GM03348 (cell line): ENCODE results near the gene SOX13.

Experiments
- DNase-seq: peaks from one replicate; pipeline ENCODE4 v3.0.0; 2012; ENCODE audit warnings: low spot score

The SOX13 gene

DNA sequence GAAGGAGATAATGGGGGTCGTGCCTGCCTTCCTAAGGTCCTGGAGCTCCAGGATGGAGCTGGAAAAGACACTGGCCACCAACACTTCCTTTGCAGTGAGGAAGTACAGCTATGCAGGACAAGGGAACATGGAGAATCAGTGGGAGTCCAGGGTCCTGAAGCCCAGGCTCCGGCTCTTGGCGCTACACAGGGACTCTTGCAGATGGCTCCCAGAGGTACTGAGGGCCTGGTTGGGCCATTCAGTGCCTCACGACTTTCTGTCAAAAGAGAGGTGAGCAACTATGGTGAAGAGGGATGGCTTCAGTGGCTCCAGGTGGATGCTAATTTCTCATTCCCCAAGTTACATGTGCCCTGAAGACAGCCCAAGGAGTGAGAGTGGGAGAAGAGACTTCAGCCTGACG lies 80.8 kb downstream of the SOX13 start:
- no peak for DNase-seq

DNA sequence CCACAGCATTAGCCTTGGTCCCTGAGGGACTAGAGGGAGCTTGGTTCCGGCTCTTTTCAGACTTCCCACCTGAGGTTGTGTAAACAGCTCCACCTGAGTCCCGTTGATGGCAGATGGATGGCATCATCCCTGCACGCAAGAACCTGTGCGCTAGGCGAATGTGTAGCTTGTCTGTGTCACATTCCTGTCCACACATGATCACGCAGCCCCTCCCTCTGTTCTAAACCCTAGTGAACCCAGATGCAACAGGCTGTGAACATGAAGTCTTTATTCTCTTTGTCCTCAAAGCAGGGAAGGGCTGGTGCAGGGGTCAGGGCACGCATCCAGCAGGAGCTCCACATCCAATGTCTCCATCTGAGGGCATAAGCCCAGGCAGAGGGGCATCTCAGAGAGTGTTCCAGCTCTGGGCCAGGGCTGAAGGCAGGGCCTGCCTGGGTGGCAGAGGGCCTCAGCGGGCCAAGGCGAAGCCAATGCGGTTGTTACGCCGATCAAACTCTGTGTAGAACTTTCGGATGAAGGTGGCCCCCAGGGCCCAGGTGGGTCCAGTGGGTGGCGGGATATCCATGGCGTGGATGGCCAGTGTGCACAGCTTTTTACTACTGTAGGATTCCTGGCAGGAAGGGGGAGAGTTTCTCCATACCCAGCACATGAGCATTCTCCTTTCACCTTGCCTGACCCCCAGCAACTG lies 81.8 kb downstream of the SOX13 start:
- no peak for DNase-seq

DNA sequence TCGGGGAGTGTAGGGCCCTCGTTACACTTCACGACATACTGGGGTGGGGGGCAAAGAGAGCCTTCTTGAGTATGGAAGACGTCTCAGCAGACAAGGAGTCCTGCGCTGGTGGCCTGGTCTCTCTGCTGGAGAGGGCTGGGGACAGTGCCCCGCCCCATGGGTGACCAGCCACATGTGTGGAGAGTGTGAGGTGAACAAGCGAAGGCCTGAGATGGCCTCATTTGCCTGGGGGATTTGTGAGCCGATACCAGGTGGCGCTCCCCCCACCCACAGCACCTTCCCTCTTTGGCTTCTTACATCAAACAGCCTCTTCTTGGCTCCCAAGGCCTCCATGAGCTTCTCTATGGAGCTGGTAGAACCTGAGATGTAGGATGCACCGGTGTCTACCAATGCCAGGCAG lies 83.0 kb downstream of the SOX13 start:
- DNase-seq: no peak

DNA sequence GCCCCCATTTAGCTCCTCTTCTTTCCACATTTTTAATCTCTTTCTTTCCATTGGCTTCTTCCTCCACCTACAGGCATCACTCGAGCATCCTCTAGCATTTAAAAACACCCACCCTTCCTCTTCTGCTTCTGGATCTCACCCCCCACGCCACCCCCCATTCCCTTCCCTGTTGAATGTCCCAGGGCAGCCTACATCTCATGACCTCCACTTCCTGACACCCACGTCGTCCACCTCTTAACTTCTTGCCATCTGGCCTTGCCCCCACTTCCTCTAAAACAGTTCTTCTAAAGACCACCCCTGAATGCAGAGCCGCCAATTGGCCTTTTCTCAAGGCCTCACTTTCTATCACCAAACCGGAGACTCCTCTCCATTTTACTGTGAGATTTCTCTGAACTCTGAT lies 85.0 kb downstream of the SOX13 start:
- DNase-seq: no peak

DNA sequence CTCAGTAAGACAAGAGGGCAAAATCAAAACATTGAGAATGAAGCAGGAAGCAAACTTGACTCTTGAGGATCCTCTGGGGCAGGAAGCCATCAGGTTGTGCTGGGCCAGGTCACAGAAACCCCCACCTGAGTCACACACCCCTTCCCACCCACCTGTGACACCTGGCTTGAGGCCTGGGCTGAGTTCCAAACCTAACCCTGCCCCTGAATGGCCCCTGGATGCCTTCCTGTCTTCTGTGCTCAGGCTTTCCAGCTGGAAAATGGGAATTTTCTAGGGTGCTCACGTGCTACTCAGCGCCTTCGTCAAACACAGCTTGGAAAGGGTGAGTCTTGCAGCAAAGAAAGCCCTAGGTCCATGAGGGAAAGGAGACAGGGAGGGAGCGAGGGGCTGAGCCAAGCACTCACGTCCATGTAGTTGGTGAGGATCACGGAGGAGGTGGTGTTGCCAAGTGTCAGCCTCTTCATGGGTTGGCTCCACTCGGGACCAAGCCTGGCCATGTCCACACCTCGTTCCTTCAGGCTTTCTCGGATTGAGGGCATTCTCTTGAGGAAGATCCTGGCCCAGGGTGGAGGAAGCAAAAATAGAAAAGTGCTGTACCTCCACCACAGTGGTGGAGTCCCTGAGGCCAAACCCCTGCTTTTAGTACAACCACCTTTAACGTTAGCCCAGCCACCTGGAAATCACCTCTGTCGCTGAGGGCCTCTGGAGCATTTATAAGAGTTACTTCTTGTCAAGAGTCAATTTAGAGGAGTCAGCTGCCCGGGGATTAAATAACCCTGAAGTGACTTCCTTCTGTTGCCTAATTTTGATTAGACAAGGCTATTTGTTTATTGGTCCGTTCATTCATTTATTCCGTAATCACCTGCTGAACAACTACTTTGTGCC lies 88.9 kb downstream of the SOX13 start:
- DNase-seq: no peak

DNA sequence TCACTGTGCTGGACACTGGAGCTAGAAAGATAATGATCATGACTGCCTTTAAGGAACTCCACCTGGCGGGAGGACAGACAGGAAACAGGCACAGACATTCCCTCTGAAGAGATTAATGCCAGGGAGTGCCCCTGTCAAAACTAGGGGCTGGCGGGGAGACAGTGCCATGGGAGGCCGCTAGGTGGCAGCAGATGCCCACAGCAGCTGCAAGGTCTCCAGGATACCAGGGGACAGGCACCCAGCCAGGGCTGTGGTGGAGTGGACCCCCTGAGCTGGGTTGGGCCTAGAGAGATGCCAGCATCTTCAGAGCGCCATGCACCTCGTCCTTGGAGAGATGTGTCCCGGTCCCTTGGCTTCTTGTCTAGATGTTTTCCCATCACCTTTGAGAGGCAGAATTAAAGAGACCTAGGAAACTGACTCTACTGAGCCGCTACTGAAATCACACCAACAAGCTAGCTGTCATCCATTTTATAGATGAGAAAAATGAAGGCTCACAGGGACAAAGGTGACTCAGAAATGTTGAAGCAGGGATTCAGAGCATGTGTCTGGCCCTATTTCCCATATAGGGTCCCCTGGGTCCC lies 89.7 kb downstream of the SOX13 start:
- DNase-seq: peak; percentile 92

DNA sequence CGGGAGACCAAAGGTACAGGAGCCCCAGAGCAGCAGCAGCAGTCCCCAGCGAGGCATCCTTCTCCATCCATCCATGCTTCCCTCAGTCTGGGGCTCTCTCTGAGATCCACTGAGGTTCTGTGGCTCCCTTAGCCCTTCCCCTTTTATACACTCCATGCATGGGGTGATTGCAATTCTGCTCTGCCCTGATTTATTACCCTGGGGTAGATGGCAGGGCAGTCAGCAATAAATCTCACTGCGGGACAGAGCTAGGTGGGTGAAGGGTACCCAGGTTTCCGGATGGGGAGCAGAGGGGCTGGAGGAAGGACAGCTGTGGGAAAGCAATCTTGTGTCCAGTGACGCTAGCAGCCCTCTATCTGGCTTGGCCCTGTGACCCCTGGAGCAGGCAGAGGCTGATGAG lies 93.3 kb downstream of the SOX13 start, which contains the start of gene REN:
REN (minus strand) TSS at position 119 of the 400 bp plus-strand sequence; CDS start at position 75, 44 bp downstream.
- no peak for DNase-seq

DNA sequence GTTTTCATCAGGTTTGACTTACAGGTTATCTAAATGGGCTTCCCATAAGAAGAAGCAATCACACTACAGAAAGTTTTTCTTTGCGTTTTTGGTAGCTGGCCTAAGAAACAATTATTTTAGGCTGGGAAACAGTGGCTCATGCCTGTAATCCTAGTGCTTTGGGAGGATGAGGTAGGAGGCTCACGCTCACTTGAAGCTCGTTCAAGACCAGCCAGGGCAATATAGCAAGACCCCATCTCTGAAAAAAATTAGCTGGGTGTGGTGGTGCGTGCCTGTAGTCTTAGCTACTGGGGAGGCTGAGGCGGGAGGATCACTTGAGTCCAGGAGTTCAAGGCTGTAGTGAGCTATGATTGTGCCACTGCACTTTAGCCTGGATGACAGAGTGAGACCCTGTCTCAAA lies 94.8 kb downstream of the SOX13 start:
- DNase-seq: no peak

DNA sequence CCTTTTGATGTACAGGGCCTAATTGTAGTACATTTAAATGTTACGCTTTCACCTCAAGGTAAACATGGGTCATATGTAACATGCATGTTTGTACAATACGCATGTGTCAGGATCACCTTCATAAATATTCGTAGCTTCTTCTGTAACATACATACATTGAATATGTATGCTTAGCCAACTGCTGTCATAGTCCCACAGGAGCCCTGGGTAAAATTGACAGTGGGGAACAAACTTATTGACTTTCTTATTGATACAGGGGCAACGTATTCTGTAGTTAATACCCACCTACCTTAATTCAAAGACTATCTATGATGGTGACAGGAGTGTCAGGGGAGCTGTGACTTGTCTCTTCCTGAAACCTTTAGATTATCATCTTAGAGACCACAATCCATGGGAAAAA lies 96.9 kb downstream of the SOX13 start:
- no peak for DNase-seq

DNA sequence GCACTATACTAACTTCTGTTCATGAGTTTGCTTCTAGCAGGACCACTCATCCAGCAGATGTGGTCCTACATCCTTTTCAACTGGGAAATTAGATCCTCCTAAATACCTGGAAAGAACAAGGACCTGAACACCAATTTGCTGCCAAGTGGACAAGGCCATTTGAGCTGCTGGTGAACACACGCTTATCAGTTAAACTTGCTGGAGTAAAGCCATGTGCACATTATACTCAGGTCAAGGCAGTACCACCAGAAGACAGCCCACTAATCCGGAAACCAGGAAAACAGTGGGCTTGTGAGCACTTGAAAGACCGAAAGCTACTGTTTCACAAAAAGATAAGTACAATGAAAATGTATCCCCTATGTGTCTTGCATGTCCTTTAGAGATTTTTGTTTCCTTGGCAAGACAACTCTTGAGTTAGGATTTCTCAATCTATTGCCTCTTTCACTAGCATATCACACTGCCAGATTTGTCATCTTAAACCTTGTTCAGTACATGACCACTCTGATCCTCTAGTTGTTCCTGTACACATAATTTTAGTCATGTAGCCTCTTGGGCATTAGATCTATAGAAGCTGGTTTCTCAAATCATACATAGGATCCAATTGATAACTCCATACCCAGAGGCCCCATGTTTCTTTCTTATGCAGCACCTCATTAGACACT lies 97.7 kb downstream of the SOX13 start:
- DNase-seq: no peak

DNA sequence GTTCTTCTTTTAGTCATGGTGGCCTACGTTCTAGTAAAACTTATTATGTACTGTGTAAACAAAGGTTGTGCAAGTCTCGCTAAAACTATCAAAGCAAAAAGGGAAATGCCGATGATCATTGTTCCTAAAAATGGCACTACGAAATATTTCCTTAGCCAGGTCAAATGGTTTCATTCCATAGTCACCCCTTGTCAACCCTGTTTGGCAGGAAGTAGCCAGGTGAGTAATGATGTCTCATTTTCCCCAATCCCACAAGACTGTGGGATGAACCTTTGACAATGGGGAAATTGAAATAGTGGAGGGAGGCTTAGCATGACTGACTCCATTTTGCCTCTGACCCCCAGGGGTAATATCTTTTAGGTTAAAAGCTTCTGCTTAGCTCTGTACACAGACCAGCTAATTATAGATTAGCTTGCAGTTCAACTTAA lies 98.8 kb downstream of the SOX13 start:
- no peak for DNase-seq

DNA sequence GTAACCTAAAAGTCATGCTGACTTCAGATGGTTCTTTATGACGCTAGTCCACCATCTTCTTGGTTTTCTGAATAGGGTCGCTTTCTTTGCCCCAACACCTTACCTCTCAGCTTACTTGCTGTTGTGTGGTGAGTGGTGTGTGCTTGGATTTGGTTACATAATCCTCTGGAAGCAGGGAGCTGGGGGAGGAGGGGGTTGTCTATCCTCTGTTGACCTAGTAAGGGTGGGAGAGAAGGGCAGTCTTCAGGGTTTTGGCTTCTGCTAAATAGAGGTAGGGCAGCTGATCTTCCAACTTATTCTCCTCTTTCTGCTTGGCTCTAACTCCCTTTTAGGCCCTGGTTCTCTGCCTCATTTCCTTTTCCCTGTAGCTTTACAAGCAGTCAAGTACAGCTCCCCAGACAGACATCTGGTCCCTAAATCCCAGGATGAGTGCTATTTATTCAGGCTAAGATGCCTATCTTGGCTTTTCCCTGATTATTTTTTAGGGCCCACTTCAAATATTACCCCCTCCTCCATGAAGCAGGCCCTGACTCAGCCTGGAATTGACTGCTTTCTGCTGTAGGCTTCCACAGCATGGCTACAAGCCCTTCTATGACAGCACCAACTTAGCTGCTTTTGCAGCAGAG lies 99.6 kb downstream of the SOX13 start:
- no peak for DNase-seq

DNA sequence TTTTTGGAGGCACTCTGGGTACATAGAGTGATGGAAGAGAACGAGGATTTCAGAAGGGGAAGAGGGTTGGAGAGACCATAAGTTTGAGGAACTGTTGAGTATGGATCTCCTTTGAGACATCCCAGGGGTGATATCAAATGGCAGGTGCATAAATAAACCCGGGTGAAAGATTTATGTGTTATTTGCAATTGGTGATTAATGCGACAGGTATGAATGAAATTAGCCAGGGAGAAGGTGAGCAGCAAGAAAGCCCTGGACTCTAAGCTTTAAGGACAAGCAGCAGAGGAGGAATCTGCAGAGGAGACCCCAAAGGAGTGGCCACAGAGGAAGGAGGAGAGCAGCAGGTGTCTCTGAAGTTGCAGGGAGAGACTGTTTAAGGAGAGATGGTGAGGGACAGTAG lies 102.0 kb downstream of the SOX13 start:
- DNase-seq: no peak

DNA sequence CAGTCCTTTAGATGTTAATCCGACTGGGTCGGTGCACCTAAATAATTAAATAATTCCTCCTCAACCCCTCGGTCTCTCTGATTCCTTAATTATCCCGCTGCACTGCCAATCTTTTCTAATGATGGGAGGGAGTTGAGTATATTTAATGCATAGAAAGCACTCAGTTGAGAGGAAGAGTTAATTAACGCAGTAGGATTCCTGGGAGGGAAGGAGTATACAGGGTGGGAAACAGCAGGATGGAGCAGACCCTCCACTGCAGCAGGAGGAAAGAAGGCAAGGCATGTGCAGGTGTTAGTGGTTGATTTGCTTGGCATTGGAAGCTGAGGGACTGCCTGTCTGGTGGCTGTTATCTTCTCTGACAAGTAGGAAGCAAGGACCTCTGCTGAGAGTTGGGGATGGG lies 103.1 kb downstream of the SOX13 start:
- no peak for DNase-seq

DNA sequence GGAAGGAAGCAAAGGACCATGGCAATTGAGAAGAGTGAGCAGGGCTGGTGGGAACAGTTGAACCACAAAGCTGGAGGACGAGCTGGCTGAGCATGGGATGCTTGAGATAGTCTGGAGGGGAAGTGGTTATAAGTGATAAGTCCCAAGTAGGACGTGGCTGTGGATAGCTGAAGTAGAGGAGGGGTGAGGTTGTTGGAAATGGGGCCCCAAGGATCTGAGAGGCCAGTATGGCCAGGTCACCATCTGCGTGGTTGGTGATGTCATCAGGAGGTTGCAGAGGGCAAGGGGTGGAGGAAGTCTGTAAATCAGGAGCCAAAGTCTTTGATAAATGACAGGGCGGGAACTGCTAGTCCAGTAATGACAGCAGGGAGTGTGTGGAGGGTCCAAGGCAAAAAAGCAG lies 104.2 kb downstream of the SOX13 start:
- DNase-seq: no peak
